Measurements from ENCODE around the gene EHMT1.
A peak's percentile ranks its signal among the peaks of the same experiment; 100 is the strongest.
"Not testable (repeated sequence)": the region's sequence is repeated elsewhere in the genome, so short reads cannot be mapped to it uniquely, and the experiment has no call there.

Gene EHMT1

DNA sequence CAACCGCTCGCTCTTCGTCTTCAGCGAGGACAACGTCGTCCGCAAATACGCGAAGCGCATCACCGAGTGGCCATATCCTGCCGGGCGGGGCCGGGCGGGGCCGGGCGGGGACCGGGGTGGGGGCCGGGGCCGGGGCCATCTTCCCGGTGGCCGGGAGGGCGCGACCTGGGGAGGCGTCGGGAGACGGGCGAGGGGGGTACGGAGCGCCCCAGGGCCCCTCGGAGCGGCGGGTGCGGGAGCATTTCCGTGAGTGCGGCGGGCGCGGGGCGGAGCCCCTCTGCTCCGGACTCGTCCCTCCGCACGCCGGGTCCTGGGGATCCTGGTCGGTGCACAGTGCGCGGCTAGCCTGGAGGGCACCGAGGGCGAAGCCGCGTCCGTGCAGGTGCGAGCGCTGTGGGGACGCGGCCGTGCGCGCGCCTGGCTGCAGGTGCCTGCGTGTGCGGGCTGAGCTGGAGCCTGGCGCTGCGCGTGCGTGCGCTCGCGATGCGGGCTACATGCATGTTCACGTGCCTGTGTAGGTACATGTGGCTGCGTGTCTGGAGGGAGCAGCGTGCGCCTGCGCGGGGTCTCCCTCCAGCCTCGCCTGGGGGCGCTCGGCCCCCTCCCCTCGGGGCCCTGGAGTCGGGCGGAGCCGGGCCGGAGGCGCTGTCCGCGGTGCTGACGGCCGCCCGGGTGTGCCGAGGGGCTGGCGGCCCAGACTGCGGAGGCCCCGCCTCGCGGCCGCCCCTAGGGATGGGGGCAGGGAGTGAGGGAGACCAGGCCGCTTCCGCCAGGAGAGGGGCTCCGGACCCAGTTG lies 259.5 kb downstream of the EHMT1 start:
- DNase-seq = peak; percentile 7

DNA sequence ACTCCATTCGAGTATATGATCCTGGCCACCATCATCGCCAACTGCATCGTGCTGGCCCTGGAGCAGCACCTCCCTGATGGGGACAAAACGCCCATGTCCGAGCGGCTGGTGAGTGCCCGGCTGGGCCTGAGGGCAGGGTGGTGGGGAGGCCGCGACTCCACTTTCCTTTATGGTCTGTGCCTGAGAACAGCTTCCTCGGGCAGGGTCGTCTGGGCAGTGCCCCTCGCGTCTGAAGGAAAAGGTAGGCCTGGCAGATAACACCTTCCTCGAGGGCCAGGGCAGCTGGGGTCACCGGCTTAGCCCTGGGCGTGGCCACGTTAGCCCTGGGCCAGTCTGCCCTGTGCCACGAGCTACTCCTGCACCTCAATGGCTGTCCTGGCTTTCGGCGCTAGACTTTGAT lies 260.2 kb downstream of the EHMT1 start:
- DNase-seq = no peak

DNA sequence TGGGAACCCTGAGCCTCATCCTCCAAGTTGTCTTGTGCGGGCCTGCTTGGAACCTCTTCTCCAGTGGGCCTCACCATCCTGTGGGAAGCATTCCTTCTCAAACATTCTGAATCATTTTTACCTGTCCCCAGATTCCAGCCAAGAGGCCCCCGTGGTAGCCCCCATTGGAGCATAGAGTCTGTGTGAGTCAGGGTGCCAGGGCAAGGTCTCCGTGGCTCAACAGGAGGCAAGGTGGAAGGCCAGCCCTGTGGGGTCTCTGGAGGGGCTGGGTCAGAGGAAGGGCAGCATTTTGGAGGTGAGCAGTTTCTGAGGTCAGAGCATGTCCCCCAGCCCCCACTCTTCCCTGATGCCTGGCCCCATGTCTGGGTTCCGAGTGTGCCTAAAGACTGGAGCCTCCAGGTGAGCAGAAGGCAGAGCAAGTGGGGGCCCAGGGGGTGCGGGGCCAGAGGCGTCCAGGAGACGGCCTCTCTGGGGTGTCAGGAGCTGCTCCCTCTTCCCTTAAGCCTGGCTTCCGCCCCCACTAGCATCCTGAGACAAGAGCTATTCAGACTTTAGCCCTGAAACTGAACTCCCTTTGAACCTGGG lies 260.9 kb downstream of the EHMT1 start:
- DNase-seq = no peak

DNA sequence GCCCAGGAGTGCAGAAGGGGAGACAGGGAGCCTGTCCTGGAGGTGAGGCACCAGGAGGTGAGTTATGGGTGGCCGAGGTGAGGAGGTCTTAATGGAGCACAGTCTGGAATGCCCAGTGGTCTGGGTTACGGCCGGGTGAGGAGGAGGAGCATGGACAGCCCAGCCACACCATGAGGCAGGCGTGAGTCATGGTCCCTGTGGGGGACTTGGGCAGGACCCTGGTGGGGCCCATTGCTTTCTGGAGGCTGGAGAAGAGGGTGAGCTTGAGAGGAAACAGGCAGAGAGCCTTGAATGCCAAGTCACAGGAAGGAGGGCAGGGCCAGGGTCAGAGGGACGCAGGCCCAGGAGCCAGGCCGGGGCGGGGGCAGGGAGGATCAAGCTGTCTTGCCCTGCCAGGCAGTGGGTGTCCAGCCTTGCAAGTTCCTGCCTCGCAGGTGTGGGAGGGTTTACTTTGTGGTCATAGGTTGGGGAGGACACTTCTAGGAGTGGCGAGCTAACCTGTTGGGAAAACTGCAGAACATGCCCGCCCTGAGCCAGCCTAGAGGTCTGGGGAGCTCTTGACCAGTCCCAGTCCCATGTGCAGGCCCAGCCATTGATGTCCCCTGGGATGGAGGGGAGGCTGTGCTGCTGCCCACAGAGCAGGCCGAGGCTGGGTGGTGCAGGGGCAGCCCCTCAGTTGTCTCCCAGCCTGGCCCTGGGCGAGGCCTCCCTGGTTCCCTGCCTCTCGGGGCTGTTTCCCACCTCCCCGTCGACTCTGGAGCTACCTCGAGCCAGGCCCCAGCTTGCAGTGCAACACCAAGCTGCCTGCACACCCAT lies 261.6 kb downstream of the EHMT1 start:
- DNase-seq = no peak

DNA sequence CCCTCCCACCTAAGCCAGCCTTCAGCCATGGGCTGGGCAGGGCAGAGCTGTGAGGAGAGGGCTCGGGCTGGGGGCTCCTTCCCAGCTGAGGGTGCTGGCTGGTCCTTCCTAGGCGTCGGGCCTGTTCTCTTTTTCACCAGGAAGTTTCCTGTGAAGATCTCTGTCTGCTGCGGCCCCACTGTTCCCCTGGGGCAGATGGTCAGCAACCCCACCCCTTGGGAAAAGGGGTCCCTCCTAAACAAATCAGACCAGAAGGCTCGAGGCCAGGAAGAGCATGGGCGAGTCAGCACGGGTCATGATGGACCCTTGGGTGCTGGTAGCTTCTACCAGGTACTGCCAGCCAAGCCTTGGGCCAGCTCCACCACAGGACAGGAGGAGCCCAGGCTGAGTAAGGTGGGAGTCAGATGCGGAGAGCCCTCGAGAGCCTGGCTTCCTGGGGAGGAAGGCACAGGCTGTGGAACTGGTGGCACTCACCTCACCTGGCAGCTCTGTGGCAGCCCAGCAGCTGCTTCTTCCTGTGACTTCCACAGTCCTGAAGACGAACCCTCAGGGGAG lies 262.2 kb downstream of the EHMT1 start:
- DNase-seq = no peak

DNA sequence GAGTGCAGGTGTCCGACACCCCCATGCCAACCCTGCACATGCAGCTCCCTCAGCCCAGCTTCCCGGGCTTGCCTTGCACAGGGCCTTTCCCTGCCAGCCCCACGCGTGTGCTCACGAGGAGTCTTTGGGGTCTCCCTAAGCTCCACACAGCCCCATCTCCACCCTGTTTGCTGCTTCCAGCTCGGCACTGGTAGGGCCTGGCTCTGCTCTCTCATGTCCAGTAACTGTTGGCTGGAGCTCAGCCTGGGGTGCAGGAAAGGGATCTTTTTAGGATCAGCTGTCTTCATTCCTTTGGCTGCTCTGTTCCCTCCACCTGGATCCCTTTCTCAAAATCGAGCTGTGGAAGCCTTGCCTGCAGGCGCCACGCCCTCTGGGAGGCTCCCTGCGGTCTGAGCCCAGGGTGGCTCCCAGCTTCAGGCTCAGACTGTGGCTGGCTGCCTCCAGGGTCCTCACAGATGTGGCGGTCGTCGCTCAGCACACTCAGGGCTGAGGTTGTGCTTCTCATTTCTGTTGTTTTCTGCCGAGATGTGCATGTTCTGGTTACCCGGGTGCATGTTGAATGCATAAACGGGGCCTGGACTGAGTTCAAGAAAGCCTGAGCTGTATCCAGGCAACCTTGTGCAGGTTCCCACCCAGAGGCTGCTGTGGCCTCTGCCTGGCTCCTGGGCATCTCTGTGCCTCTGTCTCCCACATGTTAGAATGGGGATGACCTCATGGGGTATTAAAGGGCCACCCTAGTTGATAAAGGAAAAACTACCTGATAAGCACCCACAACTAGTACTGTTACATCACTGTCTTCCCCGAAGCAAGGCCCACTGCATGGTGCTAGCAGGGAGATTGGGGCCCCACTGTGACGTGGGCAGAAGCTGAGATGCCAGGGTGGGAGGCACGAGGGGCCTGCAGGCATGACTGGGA lies 263.0 kb downstream of the EHMT1 start:
- no peak for DNase-seq

DNA sequence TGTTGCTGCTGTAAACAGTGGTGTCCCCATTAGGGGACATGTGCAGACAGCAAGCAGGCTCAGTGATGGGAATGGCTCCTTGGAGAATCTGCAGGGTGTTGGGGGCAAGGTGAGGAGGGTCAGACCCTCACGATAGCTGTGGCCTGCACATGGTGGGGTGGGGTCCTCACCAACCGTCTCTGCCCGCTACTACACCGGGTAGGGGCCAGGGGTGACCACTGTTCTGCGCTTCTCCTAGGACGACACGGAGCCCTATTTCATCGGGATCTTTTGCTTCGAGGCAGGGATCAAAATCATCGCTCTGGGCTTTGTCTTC lies 263.7 kb downstream of the EHMT1 start:
- no peak for DNase-seq

DNA sequence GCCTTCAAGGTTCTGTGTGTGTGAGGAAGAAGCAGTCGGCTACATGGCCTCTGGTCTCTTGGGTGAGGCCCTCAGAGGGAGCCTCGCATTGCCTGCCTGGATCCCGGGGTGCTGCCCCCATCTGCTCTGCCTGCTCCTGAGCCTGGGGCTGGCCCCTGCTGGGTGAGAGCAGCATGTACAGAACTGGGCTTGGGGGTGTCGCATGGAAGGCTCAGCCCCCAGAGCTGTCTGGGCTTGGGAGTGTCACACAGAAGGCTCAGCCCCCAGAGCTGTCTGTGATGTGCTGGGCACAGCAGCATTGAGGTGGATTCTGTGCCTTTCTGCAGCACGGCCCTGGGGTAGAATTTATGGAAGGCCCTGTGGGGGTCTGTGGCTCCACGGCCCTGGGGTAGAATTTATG lies 265.2 kb downstream of the EHMT1 start:
- not testable (repeated sequence) for DNase-seq

DNA sequence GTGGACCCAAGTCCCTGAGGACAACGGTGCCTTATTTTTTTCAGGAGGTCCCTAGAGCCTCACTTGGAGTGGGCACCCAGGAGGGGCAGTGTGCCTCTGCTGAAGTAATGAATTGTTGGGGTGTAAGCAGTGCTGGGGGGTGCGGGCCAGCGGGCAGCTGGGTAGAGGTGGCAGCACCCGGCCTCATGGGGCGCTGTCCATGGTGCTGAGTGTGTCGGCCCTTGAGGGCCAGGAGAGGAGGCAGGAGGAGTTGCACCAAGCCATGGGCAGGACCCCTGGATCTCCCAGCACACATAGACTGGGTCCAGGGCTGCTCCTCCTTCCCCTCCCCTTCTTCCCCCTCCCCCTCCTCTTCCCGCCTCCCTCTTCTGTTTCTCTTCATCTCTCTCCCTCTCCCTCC lies 265.7 kb downstream of the EHMT1 start:
- DNase-seq = not testable (repeated sequence)

DNA sequence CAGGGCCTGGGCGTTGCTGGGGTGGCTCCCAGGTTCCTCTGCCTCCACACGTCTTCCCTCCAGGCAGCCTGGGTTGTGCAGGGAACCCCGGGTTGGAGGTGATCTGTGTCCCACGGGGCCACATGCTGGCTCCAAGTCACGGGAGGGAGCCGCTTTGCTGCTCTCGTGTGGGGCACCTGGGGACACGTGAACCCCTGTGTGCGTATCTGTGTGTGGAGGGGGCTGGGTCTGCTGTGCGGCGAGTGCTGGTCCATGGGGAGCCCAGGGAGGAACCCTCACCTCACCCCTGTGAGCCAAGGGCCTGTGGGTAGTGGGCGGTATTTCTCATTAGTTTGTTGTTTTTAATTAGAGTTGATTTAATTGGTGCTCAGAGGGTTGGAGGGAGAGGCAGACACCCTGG lies 266.3 kb downstream of the EHMT1 start:
- DNase-seq = not testable (repeated sequence)

Measured in suppressor macrophage treated with lipopolysaccharide for 4 hours (primary cell).